Raji (cell line): Measurements from ENCODE around the gene FBF1.

Experiments used
- POLR2A ChIP-seq: IDR thresholded peaks from 2 replicates; pipeline ENCODE4 v1.6.1; 2011; ENCODE audit warnings: low read depth, low read length, control low read depth; ENCODE audit not compliant: insufficient read depth

Gene FBF1

GRCh38 chr17:75922173-75922961 lies 18.5 kb downstream of the FBF1 start:
- no peak for TF ChIP-seq POLR2A

DNA sequence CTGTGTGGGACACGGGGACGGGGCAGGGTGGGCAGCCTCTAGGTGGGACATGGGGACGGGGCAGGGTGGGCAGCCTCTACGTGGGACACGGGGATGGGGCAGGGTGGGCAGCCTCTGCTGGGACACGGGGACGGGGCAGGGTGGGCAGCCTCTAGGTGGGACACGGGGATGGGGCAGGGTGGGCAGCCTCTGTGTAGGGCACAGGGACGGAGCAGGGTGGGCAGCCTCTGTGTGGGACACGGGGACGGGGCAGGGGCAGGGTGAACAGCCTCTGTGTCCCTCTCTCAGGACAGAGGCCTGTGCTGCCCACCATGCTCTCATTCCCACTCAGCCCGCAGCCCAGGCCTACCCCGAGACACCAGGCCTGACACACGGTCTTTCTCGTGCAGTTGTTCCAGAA lies 19.2 kb downstream of the FBF1 start:
- TF ChIP-seq POLR2A, result no peak

DNA sequence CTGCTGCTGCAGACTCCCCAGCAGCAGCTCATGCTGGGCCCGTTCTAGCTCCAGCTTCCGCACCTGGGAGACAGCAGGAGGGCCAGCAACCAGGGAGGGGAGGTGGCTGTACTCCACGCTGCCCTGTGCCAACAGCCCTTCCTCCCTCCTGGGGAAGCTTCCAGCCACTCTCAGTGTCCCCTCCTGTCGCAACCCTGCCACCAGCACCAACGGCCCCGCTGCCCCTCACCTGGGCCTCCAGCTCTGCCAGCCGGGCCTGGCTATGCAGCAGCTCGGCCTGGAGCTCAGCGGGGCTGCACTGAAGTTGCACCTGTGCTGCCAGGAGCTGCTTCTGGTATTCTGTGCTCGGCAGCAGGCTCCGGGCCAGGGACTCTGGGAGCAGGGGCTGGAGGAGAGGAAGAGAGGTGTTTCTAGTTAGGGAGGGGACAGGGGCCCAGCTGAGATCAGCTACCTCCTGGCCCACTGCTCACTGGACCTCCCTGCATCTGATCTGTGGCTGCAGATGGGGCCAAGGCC lies 20.7 kb downstream of the FBF1 start:
- TF ChIP-seq POLR2A, result no peak

DNA sequence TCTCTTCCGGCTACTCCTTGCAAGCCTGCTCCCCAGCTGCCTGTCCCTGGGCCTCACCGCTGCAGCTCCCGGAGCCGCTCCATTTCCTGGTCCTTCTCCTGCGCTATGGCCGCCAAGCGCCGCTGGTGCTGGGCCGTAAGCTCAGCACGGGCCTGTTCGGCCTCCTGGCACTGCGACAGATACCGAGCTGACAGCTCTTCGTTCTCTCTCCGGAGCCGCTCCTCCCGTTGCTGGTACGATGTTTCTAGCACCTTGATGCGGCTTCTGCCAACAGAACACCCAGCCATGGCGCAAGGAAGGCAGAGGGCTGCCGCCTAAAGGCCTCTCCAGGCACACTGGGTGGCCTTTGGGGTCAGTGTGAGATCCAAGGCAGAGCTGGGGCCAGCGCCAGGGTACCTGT lies 21.2 kb downstream of the FBF1 start:
- no peak for TF ChIP-seq POLR2A

DNA sequence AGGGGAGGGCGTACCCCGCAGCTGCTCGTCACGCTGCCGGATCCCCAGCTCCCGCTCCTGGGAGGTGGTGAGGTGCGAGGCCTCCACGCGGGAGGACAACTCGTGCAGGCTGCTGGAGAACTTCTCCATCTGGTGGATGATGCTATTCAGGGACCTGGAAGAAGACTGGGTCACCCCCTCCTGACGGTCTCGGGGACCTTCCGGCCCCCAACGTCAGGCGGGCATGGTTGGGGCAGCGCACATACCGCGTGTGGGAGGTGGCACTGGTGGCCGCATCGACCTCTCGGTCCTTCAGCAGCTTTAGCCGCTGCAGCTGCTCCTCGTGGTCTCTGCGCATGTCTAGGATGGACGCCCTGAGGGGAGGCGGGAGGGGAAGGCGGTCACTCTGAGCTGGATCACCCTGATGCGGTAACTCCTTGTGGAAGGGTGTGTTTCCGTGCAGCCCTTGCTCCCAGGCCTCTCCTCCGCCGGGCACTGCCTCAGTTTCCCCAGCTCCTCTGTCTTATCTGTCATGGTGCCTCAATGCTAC lies 22.9 kb downstream of the FBF1 start:
- no peak for TF ChIP-seq POLR2A

GRCh38 chr17:75917141-75917916 lies 23.5 kb downstream of the FBF1 start:
- TF ChIP-seq POLR2A, result no peak

- TF ChIP-seq POLR2A, result no peak
These were observed 25.6 kb downstream of the FBF1 start for GRCh38 chr17:75915268-75915667.

DNA sequence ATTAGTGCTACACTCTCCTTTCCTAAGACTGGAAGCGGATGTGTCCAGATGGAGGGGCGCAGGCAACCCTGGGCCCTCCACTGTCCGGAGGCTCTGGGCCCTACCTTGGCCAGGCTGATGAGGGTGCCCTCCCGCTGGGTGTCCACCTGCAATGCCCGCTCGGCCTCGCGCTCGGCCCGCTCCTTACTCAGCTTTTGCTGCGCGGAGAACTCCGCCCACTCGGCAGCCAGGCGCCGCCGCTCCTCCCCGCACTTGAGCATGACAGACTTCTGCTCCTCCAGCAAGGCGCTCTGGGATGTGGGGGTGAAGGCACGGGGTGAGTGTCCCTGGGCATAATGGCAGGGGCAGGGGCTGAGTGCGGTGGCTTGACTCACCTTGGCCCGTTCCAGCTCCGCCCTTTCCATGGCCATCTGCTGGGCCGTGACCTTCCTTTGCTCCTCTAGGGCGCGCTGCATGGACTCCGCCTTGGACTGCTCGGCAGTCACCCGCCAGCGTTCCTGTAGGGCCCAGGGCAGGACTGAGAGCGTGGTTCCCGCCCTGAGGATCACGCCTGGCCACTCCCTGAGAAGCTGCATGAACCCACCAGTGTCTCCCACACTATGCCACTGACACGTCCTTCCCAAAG lies 26.1 kb downstream of the FBF1 start:
- no peak for TF ChIP-seq POLR2A

GRCh38 chr17:75913537-75914210 lies 27.2 kb downstream of the FBF1 start:
- no peak for TF ChIP-seq POLR2A

- no peak for TF ChIP-seq POLR2A
These were observed 30.1 kb downstream of the FBF1 start for GRCh38 chr17:75910699-75911098.

DNA sequence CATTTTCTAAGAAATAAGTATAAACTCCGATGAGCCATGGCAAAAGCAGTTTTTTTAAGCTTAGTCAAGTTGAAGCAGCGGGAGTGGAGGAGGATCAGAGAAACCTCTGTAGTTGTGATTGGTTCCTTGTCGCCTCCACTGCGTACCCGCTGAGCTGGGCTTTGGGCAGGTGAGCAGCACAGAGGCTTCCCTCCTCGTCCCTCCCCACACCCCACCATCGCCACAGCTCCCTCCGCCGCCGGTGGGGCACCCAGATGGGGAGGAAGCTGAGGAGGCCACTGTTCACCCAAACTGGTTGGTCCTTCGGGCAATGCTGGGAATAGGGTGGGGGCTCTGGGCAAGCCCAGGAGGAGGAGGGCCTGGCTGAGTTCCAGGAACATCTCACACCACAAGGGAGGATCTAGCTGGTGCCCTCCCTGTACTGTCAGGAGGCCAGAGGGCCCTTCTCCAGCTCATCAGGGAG lies 31.0 kb downstream of the FBF1 start:
- TF ChIP-seq POLR2A, result no peak

- no peak for TF ChIP-seq POLR2A
These were observed 31.6 kb downstream of the FBF1 start for GRCh38 chr17:75909051-75909811.

GRCh38 chr17:75908201-75908600 lies 32.6 kb downstream of the FBF1 start:
- TF ChIP-seq POLR2A, result no peak
